Activated naive CD8-positive, alpha-beta T cell treated with anti-CD3 and anti-CD28 coated beads, Interleukin-2, amount 50 U/mL, for 16 hours (primary cell): ENCODE measurements around the gene STAC2.

Experiments used
- DNase-seq: peaks from one replicate; pipeline ENCODE4 v3.0.0-alpha.2; 2020; ENCODE audit warnings: low read depth, low spot score

Gene STAC2

GRCh38 chr17:39209317-39210092 lies 16.2 kb downstream of the STAC2 start:
- peak; percentile 50 for DNase-seq

DNA sequence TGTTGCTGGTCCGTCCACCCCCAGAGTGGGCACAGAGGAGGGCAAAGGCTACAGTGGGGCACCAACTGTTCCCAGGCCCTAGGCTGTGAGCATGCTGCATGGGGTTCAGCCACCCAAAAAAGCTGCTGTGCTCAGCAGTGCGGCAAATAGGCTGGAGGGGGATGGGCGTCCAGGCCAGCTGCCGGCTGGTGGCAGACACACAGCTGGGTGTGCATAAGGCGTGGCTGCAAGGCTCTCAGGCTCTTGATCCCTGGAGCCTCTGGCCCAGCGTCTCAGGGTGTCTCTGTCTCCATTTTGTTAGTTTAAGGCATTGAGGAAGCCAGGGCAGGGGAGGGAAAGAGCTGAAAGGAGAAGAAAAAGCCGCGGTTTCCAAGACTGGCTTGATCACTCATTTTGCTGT lies 16.9 kb downstream of the STAC2 start:
- DNase-seq, result no peak

- no peak for DNase-seq
Measured at GRCh38 chr17:39208136-39208535, 17.6 kb downstream of the STAC2 start.

- no peak for DNase-seq
Measured at GRCh38 chr17:39205112-39205526, 20.6 kb downstream of the STAC2 start.

DNA sequence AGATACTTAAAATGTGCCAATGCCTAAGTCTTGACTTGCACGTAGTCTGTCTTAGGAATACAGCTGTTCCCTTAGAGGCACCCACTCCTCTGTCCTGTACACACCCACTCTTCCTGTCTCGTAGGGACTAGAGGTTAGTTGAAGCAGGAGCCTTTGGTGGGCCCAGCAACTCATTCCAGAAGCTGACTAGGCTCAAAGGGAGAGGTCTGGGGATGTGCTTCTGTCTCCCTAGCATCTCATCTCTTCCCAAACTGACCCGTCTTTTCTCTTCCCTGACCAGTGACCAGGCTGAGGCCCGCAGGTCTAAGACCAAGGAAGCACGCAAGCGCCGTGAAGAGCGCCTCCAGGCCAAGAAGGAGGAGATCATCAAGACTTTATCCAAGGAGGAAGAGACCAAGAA lies 21.5 kb downstream of the STAC2 start:
- no peak for DNase-seq

DNA sequence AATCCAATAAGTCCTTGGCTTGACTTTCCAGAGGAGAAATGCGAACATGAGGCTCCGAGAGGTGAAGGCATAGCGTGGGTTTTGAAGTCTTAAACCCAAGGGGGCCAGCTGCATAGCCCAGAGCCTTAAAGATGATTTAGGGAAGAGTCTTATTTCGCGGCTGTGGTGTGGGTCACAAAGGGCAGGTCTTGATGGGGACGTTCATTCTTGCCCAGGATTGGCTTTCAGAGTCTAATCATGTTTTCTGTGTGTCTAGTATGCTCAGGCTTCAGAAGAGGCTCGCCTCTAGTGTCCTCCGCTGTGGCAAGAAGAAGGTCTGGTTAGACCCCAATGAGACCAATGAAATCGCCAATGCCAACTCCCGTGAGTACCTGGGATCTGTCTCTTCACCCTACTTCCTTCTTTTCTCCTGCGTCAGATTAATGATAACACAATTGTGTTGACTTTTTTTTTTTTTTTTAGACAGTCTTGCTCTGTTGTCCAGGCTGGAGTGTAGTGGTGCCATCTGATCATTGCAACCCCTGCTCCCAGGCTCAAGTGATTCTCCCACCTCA lies 24.7 kb downstream of the STAC2 start:
- no peak for DNase-seq

DNA sequence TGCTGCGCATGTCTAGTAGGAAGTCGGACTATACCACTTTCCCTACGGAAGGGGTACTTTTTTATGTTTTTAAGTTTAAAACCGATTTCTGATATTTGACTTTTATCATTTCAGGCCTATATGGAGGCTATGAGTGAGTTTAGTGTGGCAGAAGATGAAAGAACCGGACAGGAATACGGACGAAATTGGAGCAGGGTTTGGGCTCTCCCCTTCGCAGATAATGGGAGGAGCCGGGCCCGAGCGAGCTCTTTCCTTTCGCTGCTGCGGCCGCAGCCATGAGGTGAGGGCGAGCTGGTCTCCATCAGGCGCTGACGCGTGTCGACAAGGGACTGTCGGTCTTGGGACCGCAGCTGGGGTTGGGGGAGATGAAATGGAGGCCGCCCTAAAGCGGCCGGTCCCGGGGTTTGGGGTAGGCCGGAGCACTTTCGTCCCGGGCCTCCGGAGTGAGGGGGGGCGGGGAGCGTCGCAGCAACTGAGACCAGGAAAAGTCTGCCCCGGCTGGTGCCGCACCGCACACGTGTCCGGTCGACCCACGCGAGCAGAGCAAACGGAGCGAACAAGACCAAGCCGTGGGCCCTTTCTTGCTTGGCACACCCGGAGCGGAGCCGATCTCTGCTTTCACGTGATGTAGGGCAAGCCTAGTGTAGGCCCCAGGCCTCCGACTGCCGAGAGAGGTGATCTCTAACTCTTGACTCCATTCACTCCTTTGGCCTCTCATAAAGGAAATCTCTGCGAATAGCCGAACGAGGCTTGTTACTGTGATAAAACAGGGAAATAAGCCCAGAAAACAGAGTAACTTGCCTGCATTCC lies 25.5 kb downstream of the STAC2 start, which contains the start of gene RPL19:
Gene RPL19 (plus strand): TSS at position 214 of the 810 bp plus-strand sequence. CDS start 62 bp downstream, at position 276.
- DNase-seq, result peak; percentile 52

- peak; percentile 81 for DNase-seq
Measured at GRCh38 chr17:39199820-39200069, 26.0 kb downstream of the STAC2 start.

GRCh38 chr17:39198186-39198566 lies 27.6 kb downstream of the STAC2 start:
- DNase-seq, result no peak

DNA sequence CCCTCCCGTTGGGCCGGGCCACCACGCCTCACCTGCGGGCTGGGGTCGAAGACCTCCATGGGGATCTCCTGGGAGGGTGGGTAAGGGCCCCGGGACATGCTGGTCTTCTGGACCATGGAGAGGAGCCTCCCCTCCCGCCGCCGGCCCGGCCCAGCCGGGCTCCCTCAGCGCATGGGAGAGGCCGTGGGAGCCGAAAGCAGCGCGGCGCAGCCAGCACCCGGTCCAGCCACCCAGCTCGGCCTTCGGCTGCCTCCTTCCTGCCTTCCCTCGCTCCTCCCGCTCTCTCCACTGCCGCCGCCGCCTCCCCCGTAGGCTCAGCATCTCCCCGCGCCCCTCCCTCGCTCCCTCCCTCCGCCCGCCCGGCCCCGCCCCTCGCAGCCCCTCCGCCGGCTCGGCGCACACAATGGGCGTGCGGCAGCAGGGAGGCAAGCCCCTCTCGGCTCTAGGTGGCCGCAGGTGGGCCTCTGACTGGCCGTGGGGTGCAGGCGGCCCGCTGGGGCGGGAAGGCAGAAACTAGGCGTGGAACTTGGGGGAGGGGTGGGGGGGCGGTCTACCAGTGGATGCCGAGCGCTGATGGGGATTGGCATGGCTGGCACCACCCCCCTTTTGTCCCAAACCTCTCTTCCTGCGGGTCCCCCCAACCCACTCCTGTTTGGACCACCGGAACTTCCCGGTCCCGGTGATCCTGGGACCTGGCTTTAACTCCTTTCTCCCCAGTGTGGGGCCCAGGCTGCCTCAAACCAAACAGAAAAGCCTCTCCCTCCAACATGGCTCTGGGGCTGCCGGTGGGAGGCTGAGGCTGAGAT lies 28.2 kb downstream of the STAC2 start, which contains the start of gene CACNB1:
Gene CACNB1 (minus strand): TSS at position 290 of the 806 bp plus-strand sequence. CDS start 174 bp downstream, at position 116.
- DNase-seq, result peak; percentile 32

DNA sequence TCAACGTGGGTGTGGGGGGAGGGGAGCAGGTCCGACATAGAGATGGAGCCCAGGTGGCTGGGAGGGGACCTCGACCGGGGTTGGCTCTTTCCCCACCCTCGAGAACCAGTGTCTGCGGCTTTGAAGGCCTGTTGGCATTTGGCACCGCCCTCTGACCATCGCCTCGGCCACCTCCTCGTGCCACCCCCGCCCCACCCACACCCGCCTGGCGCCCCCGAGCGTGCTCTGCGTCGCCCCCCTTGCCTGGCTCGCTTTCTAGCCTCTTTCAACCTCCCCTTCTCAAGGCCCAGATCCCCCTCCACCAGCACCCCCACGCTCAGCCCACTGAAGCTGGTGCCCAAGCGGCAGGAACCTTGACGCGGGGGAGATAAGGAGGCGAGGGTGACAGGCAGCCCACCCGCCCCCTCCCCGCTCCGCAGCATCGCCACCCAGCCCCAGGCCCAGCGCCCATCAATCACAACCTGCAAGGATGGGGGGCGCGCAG lies 28.9 kb downstream of the STAC2 start:
- no peak for DNase-seq

- DNase-seq, result no peak
Measured at GRCh38 chr17:39196241-39196807, 29.4 kb downstream of the STAC2 start.

- DNase-seq, result no peak
Measured at GRCh38 chr17:39195568-39196160, 30.1 kb downstream of the STAC2 start.

DNA sequence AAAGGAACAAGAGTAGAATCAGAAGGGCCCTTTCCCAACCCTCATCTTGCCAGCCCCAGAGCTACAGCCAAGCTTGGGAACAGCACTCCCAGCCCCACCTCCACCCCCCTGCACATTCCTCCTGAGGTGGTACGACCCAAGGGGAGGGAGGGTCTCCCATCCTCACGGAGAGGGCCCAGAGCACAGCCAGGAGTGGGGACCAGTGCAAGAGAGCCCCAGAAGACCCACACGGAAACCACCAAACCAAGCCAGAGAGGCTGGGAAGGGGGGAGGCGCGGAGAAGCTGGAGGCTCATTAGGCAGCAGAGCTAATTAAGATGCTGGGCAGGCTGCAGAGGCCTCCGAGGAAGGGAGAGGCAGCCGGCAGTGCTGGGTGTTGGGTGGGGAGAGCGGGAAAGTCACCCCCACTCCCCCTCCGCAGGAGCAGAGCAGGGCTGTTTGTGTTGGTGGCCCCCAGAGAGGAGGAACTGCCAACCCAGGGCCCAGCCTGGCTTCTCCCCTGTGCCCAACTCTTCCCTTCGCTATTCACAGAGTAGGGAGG lies 30.7 kb downstream of the STAC2 start:
- no peak for DNase-seq

DNA sequence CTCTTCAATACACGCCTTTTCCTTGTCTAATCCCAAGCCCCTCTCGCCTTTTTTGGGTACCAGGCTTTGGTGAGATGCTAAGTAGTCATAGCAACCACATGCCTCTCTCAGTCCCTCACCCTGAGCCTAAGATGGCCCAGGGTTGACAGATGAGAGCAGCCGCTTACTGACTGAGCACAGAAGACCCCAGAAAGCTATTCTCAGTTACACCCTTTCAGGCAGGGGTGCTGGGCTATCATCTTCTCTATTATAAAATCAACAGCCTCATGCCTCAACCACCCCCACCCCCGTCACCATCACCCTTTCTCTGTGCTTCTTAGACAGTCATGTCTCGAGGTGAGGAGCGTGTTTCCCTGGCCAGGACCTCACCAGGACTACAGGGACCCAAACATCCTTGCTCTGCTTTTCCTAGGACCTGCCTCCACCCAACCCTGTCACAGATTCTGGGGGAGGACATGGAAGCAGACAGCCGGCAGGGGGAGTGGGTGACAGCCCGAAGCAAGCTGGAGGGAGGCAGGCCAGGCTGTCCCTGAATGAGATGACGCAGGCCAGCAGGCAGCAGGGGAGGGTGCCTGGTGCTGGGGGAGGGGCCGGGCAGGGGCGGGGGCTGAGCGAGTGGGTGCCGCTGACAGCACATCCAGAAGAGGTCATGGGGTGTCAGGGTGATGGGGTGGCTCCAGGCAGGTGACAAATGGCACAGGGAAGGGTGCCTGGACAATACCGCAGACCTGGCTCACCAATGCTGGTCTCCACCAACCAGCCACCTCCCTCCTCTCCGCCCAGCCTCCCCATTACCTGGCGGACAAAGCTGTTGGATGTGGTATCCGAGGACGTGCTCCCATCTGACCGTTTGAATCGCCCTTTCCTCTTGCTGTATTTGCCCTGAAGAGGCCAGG lies 31.4 kb downstream of the STAC2 start:
- DNase-seq, result no peak

DNA sequence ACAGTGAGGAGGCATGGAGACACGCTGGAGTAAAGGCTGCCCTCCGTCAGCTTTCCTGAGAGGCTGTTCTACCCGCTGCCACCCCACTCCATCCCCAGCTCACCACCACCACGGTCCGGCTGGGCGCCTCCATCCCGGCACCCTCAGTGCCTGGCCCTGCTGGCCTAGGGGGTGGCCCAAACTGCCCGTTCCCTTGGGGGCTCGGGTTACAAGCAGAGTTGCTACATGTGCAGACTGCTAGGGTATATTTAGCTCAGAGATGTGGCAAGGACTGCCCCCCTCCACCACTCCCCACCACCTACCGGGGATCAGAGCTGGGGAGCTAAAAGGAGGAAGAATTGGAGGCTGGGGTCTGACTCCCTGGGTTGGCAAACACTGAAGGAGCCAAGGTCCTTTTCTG lies 32.4 kb downstream of the STAC2 start:
- no peak for DNase-seq

DNA sequence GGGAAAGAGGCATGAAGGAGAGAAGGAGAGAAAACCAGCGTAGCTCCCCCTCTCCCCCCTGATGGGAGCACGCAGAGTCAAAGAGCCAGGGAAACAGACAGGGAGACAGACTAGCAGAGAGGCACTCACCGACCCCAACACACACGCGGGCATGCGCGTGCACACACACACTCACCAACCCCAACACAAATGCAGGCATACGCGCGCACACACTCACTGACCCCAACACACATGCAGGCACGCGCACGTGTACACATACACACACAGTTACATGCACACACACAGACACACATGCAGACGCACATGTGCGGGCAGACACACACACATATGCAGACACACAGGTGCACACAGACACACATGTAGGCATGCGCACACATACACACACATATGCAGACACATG lies 32.8 kb downstream of the STAC2 start:
- no peak for DNase-seq

DNA sequence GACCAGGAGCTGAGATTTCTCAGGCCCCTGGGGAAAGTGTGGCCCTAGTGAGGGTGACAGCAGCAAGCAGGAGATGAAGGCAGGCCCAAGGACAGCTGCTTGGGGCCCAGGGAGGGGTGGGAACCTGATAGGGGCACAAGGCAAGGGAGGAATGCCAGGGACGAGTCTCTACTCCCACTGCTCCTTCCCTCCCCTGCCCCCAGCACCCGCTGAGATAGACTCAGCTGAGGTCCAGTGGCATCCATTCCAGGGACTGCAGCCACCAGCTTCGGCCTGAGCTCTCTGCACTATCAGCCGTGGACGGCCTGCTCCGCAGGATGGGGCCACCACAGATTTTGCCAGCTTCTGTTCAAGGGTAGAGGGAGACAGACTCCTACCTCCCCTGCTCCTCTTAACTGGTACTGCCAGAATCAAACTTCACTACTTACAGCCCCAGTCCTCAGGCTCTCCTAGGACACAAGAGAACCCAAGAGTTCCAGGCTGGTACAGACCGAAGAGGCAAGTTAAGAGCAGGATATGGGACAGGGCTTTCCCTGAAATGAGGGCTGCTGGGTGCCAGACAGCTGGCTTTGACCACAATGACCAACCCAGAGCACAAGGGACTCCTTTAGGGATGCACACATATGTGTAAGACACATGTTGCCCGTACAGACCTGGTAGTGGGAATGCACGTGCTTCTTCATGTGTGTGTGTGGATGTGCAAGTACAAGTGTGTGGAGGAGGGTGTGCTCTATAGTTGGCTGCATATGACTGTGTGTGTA lies 33.8 kb downstream of the STAC2 start:
- DNase-seq, result no peak
